Gastroesophageal sphincter (tissue), 3 donors: ENCODE data around the gene SH3RF3.

Experiments
- CTCF ChIP-seq, 4 experiments: fragments of 200-600 bp in 2 of 4; fragments of 450-650 bp in 2 of 4; sonication (generic) in 1 of 4; IDR thresholded peaks; one replicate each; pipeline ENCODE4 v1.5.1; 2017 to 2019; ENCODE audit warnings: antibody characterized with exemption in 4 of 4, mild to moderate bottlenecking in 2 of 4, moderate library complexity in 2 of 4
- EP300 ChIP-seq: sonication (generic); formaldehyde crosslinking; IDR thresholded peaks from one replicate; pipeline ENCODE4 v1.6.1; 2017; ENCODE audit warnings: antibody characterized with exemption, mild to moderate bottlenecking
- POLR2A ChIP-seq, 2 donors: fragments of 450-650 bp; IDR thresholded peaks; one replicate each; pipeline ENCODE4 v1.6.1; 2017; ENCODE audit warnings: antibody characterized with exemption in 2 of 2, mild to moderate bottlenecking in 2 of 2, moderate library complexity in 1 of 2

- TF ChIP-seq CTCF (IDR thresholded peaks at IDR 0.05): no peak
- no peak for TF ChIP-seq EP300
- no peak for TF ChIP-seq POLR2A (IDR thresholded peaks at IDR 0.05)
Measured at GRCh38 chr2:109079590-109079989, 49.4 kb upstream of the SH3RF3 start.
